Measurements from ENCODE around the gene ACSS2. TPM values are rescaled to one million over a fixed set of nuclear protein-coding genes. Genes with fewer than 3 reads are reported as not detected.

Gene ACSS2
- total RNA-seq, 1 donor from 2014 or later, result 156 TPM

- peak overlapping the region; percentile 24 to 63 for H3K27ac ChIP-seq
- TF ChIP-seq CTCF (IDR thresholded peaks at IDR 0.05), result no peak
- no peaks in the 10 kb centered on the region for H3K9me3 ChIP-seq
- H3K4me3 ChIP-seq, result no peak overlapping the region
- no peaks in the 10 kb centered on the region for H3K27me3 ChIP-seq
- peaks cover 49 to 71% of the 10 kb centered on the region in 2 donors for H3K36me3 ChIP-seq
- intact Hi-C loops (cut with DNase I), result no loop called here
- peaks cover 0 to 19% of the 10 kb centered on the region in 2 donors for H3K4me1 ChIP-seq
- DNase-seq (ENCODE audit: low spot score in 2 of 2), result no peak
These were observed 49.6 kb downstream of the ACSS2 start for GRCh38 chr20:34925981-34926380.

GRCh38 chr20:34926581-34926980 lies 50.2 kb downstream of the ACSS2 start:
- Histone ChIP-seq H3K27me3 (no peaks in the 10 kb centered on the region), H3K4me1 (peaks cover 0 to 19% of the 10 kb centered on the region in 2 donors), H3K27ac (peak overlapping the region; percentile 45 to 63), H3K36me3 (peaks cover 43 to 72% of the 10 kb centered on the region in 2 donors), H3K4me3 (no peak overlapping the region), H3K9me3 (no peaks in the 10 kb centered on the region)
- no peak for TF ChIP-seq CTCF (IDR thresholded peaks at IDR 0.05)
- intact Hi-C loops (cut with DNase I), result no loop called here
- DNase-seq (ENCODE audit: low spot score in 2 of 2), result no peak

GRCh38 chr20:34927736-34928135 lies 51.3 kb downstream of the ACSS2 start:
- Histone ChIP-seq H3K9me3 (no peaks in the 10 kb centered on the region), H3K4me1 (peaks cover 0 to 11% of the 10 kb centered on the region in 2 donors), H3K27me3 (no peaks in the 10 kb centered on the region), H3K4me3 (no peak overlapping the region), H3K27ac (peak overlapping the region; percentile 45 to 63), H3K36me3 (peaks cover 48 to 76% of the 10 kb centered on the region in 2 donors)
- intact Hi-C loops (cut with DNase I), result no loop called here
- no peak for TF ChIP-seq CTCF (IDR thresholded peaks at IDR 0.05)
- DNase-seq (ENCODE audit: low spot score in 2 of 2), result no peak

GRCh38 chr20:34928411-34928810 lies 52.0 kb downstream of the ACSS2 start:
- TF ChIP-seq CTCF (IDR thresholded peaks at IDR 0.05), result no peak
- H3K4me1 ChIP-seq, result peaks cover 0 to 5% of the 10 kb centered on the region in 2 donors
- no peak for DNase-seq (ENCODE audit: low spot score in 2 of 2)
- H3K27me3 ChIP-seq, result no peaks in the 10 kb centered on the region
- no peak overlapping the region for H3K27ac ChIP-seq
- H3K36me3 ChIP-seq, result peaks cover 45 to 73% of the 10 kb centered on the region in 2 donors
- intact Hi-C loops (cut with DNase I), result no loop called here
- H3K9me3 ChIP-seq, result no peaks in the 10 kb centered on the region
- H3K4me3 ChIP-seq, result no peak overlapping the region

GRCh38 chr20:34931771-34932170 lies 55.4 kb downstream of the ACSS2 start:
- no peak for TF ChIP-seq CTCF (IDR thresholded peaks at IDR 0.05)
- intact Hi-C loops (cut with DNase I), result no loop called here
- Histone ChIP-seq H3K27me3 (no peaks in the 10 kb centered on the region), H3K27ac (no peak overlapping the region), H3K4me3 (no peak overlapping the region), H3K4me1 (peaks cover 0 to 3% of the 10 kb centered on the region in 2 donors), H3K9me3 (no peaks in the 10 kb centered on the region), H3K36me3 (peaks cover 37 to 60% of the 10 kb centered on the region in 2 donors)
- no peak for DNase-seq (ENCODE audit: low spot score in 2 of 2)
